OCI-LY3 (cell line): Measurements from ENCODE around the gene ZNF697.
"Not testable (repeated sequence)": the region's sequence is repeated elsewhere in the genome, so short reads cannot be mapped to it uniquely, and the experiment has no call there.

Experiments used
- H2AFZ ChIP-seq: fragments of 200-600, 300-600 bp; shearing (Covaris generic); 2 replicates; pipeline ENCODE4 v1.6.0; 2014; ENCODE audit warnings: antibody characterized with exemption, low read depth, low read length
- H3K27ac ChIP-seq: fragments of 200-600, 300-600 bp; sonication (generic); 2 replicates; pipeline ENCODE4 v1.5.1; 2014; ENCODE audit warnings: mild to moderate bottlenecking, low read length, moderate library complexity, mixed read lengths
- H3K27me3 ChIP-seq: fragments of 200-600, 300-600 bp; sonication (generic); 2 replicates; pipeline ENCODE4 v1.6.1; 2014; ENCODE audit warnings: low read depth, low read length, mixed read lengths
- H3K36me3 ChIP-seq: fragments of 200-600, 300-600 bp; sonication (generic); replicated peaks from 2 replicates; pipeline ENCODE3; 2014; ENCODE audit warnings: low read depth, low read length, mixed read lengths
- H3K4me1 ChIP-seq: fragments of 300-600, 200-600 bp; sonication (generic); 2 replicates; pipeline ENCODE4 v1.6.1; 2014; ENCODE audit warnings: low read length, mixed read lengths
- H3K4me2 ChIP-seq: fragments of 200-600, 300-600 bp; sonication (generic); 2 replicates; pipeline ENCODE4 v1.6.1; 2014; ENCODE audit warnings: low read length, mixed read lengths
- H3K4me3 ChIP-seq: fragments of 300-600, 200-600 bp; sonication (generic); 2 replicates; pipeline ENCODE4 v1.5.1; 2014; ENCODE audit warnings: antibody characterized with exemption, mild to moderate bottlenecking, low read length, moderate library complexity
- H3K79me2 ChIP-seq: fragments of 300-600, 200-600 bp; shearing (Covaris generic); 2 replicates; pipeline ENCODE4 v1.6.1; 2014; ENCODE audit warnings: mild to moderate bottlenecking, low read length, mixed read lengths
- H3K9ac ChIP-seq: fragments of 300-600, 200-600 bp; shearing (Covaris generic); 2 replicates; pipeline ENCODE4 v1.6.0; 2014; ENCODE audit warnings: mild to moderate bottlenecking, low read length, moderate library complexity
- H3K9me3 ChIP-seq: fragments of 200-600, 300-600 bp; shearing (Covaris generic); 2 replicates; pipeline ENCODE4 v1.6.1; 2014; ENCODE audit warnings: low read length, mixed read lengths; ENCODE audit not compliant: insufficient read depth
- H4K20me1 ChIP-seq: fragments of 200-600, 300-600 bp; sonication (generic); 2 replicates; pipeline ENCODE4 v1.6.1; 2016; ENCODE audit warnings: low read length, mixed read lengths; ENCODE audit not compliant: insufficient read depth
- CTCF ChIP-seq: fragments of 200-600, 300-600 bp; sonication (generic); IDR thresholded peaks from 2 replicates; pipeline ENCODE4 v1.5.1; 2014; ENCODE audit warnings: antibody characterized with exemption, low read length, low read depth
- EZH2phosphoT487 ChIP-seq: fragments of 200-600 bp; shearing (Covaris generic); IDR thresholded peaks from 2 replicates; pipeline ENCODE4 v1.6.1; 2018; ENCODE audit warnings: antibody characterized with exemption, mixed run types, low read depth

Gene ZNF697

GRCh38 chr1:119623193-119623515 lies 24.9 kb downstream of the ZNF697 start:
- H3K4me1 ChIP-seq, result peaks cover 7% of the 10 kb centered on the region
- no peaks in the 10 kb centered on the region for H4K20me1 ChIP-seq
- no peaks in the 10 kb centered on the region for H3K9me3 ChIP-seq
- no peak overlapping the region for H3K4me3 ChIP-seq
- no peak for TF ChIP-seq CTCF
- TF ChIP-seq EZH2phosphoT487, result no peak
- H3K27me3 ChIP-seq, result peaks cover 41% of the 10 kb centered on the region
- H2AFZ ChIP-seq, result no peak overlapping the region
- no peak overlapping the region for H3K4me2 ChIP-seq
- no peak overlapping the region for H3K9ac ChIP-seq
- no peak overlapping the region for H3K27ac ChIP-seq
- no peaks in the 10 kb centered on the region for H3K79me2 ChIP-seq
- no peaks in the 10 kb centered on the region for H3K36me3 ChIP-seq

- Histone ChIP-seq H3K4me1 (peaks cover 13% of the 10 kb centered on the region), H3K9ac (no peak overlapping the region), H2AFZ (no peak overlapping the region), H3K4me2 (no peak overlapping the region), H3K27ac (no peak overlapping the region), H3K27me3 (peaks cover 36% of the 10 kb centered on the region), H3K9me3 (no peaks in the 10 kb centered on the region), H3K79me2 (no peaks in the 10 kb centered on the region), H4K20me1 (no peaks in the 10 kb centered on the region), H3K4me3 (no peak overlapping the region), H3K36me3 (no peaks in the 10 kb centered on the region)
- TF ChIP-seq EZH2phosphoT487 (no peak), CTCF (no peak)
Measured at GRCh38 chr1:119622311-119623192, 25.5 kb downstream of the ZNF697 start.

- H3K9ac ChIP-seq, result no peak overlapping the region
- H4K20me1 ChIP-seq, result no peaks in the 10 kb centered on the region
- no peak overlapping the region for H2AFZ ChIP-seq
- no peak overlapping the region for H3K27ac ChIP-seq
- no peaks in the 10 kb centered on the region for H3K36me3 ChIP-seq
- H3K4me2 ChIP-seq, result no peak overlapping the region
- TF ChIP-seq EZH2phosphoT487 (no peak), CTCF (no peak)
- peaks cover 27% of the 10 kb centered on the region for H3K27me3 ChIP-seq
- no peaks in the 10 kb centered on the region for H3K79me2 ChIP-seq
- peaks cover 21% of the 10 kb centered on the region for H3K4me1 ChIP-seq
- H3K9me3 ChIP-seq, result no peaks in the 10 kb centered on the region
- no peak overlapping the region for H3K4me3 ChIP-seq
Measured at GRCh38 chr1:119621705-119622104, 26.4 kb downstream of the ZNF697 start.

- H2AFZ ChIP-seq, result no peak overlapping the region
- no peak overlapping the region for H3K4me2 ChIP-seq
- H3K9me3 ChIP-seq, result no peaks in the 10 kb centered on the region
- no peak overlapping the region for H3K27ac ChIP-seq
- H3K4me3 ChIP-seq, result no peak overlapping the region
- H3K36me3 ChIP-seq, result no peaks in the 10 kb centered on the region
- H3K4me1 ChIP-seq, result peaks cover 45% of the 10 kb centered on the region
- no peak overlapping the region for H3K9ac ChIP-seq
- H3K27me3 ChIP-seq, result peaks cover 15% of the 10 kb centered on the region
- TF ChIP-seq EZH2phosphoT487, result no peak
- TF ChIP-seq CTCF, result no peak
- H4K20me1 ChIP-seq, result no peaks in the 10 kb centered on the region
- H3K79me2 ChIP-seq, result no peaks in the 10 kb centered on the region
Measured at GRCh38 chr1:119617751-119618691, 30.0 kb downstream of the ZNF697 start.

GRCh38 chr1:119616748-119617147 lies 31.3 kb downstream of the ZNF697 start:
- H3K79me2 ChIP-seq, H3K9ac ChIP-seq, H3K36me3 ChIP-seq, H2AFZ ChIP-seq, H4K20me1 ChIP-seq, H3K9me3 ChIP-seq: not testable (repeated sequence)
- Histone ChIP-seq H3K4me1 (peaks cover 48% of the 10 kb centered on the region), H3K27ac (peak overlapping the region; percentile 45), H3K4me2 (peak overlapping the region; percentile 70), H3K27me3 (peaks cover 15% of the 10 kb centered on the region), H3K4me3 (peak overlapping the region; percentile 53; the same call in 1 of the 2 replicates)

- not testable (repeated sequence) for H3K27ac ChIP-seq, H3K4me2 ChIP-seq, H4K20me1 ChIP-seq, H2AFZ ChIP-seq, H3K4me3 ChIP-seq, H3K36me3 ChIP-seq, H3K79me2 ChIP-seq, H3K27me3 ChIP-seq, H3K9ac ChIP-seq, H3K9me3 ChIP-seq
- H3K4me1 ChIP-seq, result peaks cover 65% of the 10 kb centered on the region
Measured at GRCh38 chr1:119615100-119615499, 33.0 kb downstream of the ZNF697 start.
